HG02970 (cell line): ENCODE measurements around the gene MBD5.
"Not testable (repeated sequence)": the region's sequence is repeated elsewhere in the genome, so short reads cannot be mapped to it uniquely, and the experiment has no call there.

Source experiments
- ATAC-seq: cut with Tn5 transposase; IDR thresholded peaks from one replicate; pipeline ENCODE4 v1.9.1; 2021; ENCODE audit warnings: mild to moderate bottlenecking, moderate library complexity, moderate number of reproducible peaks; ENCODE audit not compliant: unreplicated experiment, low FRiP score

MBD5 gene

DNA sequence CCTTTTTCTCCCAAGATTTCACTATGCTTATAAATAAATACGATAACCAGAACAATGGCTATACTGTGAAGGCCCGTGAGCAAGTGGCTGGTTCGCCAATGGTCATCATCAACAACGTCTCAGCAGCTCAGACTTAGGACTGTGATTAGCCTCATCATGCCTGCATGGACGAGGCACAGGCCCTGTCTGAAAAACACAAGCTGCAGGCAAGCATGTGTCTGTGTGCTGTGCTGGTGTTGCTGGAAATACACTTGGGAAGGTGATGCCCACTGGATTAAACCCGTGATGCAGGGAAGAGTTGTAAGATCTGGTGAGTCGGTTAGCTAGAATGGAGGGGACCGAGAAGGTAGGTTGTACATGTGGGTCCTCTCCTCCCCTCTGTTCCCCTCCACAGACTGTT lies 512.1 kb downstream of the MBD5 start:
- no peak for ATAC-seq

DNA sequence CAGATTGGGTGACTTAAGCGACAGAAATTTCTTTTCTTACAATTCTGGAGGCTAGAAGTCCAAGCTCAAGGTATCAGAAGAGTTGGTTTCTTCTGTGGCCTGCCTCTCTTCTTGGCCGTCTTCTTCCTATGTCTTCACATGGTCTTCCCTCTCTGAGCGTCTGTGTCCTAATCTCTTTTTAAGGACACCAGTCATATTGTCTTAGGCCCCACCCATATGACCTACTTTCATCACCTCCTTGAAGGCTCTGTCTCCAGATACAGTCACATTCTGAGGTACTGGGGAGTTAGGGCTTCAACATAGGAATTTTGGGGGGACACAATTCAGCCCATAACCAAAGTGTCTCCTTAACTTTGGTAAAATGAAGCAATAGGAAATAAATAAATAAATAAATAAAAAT lies 512.8 kb downstream of the MBD5 start:
- no peak for ATAC-seq

DNA sequence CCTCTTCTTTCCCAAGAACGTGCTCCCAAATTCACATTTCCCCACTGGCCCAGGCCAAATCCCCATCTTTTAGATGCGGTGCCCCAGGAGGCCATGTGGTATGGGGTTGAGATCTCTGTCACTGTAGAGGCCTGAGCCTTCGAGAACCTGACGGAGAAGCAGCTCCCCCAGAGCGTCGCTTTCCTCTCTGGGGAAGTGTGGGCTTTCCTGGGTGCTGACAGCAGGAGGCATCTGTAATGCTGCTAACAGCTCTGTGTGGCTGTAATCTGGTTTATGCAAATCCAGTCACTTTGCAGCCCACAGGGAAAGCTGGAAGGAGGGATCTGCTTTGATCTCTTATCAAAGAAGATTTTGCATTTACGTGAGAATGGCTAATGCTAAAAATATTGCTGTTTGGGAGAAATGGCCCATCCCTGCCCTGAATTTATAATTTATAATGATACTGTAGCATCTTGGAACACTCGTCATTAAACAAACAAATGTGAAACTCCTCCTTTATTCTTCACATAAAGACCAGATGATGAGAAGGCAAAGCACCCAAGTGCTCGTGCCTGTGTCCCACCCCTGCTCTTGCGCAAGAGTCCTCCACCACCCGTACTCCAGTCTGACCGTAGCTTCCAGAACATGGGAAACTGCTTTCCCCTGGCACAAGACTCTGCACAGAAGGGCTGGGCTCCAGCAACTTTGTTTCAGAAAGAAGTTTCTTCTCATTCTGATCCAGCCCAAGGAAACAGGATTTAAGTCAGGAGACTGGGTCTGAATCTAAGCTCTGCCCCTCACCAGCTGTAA lies 513.7 kb downstream of the MBD5 start:
- no peak for ATAC-seq

DNA sequence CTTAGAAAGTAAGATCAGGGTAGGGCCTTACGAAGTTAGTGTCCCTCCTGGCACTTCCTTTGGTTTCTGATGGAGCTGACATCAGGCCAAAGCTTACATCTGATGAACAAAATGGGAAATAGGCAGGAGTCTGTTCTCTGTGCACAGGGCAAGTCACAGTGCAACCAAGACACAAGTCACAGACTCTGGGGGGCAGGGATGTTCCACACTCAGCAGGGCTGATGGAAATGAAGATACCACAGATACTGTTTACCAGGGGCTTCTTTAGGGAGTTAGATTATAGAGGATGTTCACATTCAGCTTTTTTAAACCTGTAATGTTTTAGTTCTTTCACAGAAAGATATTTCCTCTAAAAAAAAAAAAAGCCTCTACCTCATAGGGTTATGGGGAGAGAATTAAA lies 517.5 kb downstream of the MBD5 start:
- no peak for ATAC-seq

DNA sequence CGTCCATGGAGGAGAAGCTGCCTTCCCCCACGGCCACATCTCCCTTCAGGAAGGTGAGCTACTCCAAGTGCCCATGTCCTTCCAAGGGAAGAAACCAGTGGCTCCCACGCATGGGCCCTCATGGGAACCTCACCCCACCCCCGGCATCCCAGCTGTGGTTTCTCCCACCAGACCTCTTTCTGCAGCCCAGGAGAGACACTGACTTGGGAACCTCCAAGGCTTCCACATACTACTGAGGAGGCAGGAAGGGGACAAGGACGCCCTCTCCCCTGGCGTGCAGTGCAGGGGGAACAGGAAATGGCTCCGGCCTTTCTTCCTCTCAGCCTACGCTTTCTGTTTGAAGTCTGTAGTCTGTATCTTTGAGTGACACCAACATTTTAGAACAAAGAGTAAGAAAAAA lies 519.1 kb downstream of the MBD5 start:
- no peak for ATAC-seq

DNA sequence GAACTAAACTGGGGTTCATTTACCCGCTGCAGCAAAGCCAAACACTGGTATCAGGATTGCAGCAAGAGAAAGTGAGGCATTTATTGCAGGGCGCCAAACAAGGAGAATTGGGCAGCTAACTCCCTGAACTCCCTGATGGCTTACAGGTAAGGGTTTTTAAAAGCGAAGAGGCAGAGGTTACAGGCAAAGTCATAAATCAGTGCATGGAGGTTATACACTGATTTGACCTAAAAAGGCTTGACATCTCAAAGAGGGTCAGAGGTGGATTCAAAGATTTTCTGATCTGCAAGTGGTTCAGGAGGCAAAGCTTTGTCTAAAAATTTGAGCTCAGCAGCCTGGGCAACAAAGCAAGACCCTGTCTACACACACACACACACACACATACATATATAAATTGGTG lies 520.9 kb downstream of the MBD5 start:
- no peak for ATAC-seq

DNA sequence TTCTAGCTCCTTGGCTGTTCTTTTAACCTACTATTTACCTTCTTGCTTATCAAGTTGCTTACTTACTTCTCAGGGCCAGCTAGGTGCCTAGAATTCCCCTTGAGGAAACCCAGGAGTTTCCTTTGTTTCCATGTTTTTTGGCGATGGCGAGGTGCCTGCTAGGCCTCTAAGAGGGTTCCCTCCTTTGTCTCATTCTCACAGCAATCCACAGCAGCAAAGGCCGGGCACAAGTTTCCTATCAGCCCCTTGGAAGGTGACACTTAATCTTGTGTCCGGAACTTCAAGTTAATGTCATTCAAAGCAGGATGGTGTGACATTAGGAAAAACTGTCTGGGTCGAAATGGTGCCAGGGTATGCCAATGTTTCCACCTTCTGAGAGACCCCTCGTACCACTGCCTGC lies 521.7 kb downstream of the MBD5 start:
- no peak for ATAC-seq

DNA sequence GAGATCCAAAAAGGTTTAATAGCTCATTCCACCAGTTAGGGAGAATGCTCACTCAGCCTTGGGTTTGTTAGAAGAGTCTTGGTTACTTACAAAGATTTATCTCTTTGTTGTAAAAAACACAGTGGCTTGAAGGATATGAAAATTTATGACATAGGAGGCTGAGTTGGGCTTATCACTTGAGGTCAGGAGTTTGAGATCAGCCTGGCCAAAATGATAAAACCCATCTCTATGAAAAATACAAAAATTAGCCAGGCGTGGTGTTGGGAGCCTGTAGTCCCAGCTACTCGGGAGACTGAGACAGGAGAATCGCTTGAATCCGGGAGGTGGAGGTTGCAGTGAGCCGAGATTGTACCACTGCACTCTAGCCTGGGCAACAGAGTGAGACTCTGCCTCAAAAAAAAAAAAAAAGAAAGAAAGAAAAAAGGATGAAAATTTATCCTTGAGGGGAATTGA lies 522.2 kb downstream of the MBD5 start:
- ATAC-seq, result not testable (repeated sequence)

DNA sequence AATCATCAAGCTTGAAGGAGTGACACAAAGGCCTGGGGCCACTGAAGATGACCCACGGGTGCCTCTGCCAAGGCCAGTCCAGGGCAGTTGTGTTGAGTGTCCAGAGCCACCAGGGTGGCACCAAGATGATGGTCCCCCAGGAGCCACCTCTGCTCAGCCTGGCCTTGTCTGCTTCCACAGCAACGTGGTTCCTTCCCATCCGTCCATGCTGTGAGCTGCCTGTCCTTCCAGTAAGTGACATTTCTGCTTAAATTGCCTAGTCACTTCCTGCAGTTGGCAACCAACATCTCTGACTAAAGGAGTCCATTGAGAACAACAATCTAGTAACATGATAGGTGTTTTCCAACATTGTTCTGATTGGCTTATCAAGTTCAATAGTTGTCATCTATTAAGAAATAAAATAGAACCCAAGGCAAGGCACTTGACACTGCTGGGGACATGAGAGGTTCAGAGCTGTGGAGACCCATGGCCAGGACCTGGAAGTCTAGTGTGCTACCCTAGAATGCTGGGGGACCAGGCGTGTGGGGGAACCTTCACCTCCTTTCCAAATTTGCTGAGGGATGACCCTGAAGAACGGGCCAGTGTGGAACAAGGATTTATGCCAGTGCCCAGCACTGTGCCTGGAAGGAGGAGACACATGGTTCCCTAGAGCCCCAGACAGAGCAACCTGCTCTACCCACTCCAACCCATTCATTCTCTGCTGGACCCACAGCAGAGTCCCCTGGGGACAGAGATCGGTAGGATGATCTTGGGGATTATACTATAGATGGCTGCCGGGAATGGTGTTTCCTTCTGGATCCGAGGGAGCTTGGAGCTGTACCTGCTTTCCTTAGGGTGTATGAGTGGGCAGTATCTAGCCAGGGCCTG lies 524.7 kb downstream of the MBD5 start:
- no peak for ATAC-seq

DNA sequence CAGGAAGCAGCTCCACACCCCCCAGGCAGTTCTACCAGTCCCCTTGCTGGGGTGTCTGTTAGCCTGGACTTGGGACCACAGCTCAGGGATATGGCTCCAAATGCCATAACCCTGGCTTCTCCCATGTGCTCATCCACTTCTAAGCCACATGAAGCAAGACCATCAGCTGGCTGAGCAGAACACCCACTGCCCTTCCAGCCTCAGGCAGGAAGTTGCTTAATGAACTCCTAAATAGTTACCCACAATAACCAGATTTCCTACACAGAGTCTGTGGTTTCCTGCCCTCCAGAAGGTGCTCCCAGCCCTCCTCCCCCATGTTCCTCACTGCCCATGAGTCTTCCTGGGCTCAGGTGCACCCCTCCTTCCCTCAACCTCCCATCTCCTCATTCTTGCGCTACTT lies 525.4 kb downstream of the MBD5 start:
- ATAC-seq, result no peak

DNA sequence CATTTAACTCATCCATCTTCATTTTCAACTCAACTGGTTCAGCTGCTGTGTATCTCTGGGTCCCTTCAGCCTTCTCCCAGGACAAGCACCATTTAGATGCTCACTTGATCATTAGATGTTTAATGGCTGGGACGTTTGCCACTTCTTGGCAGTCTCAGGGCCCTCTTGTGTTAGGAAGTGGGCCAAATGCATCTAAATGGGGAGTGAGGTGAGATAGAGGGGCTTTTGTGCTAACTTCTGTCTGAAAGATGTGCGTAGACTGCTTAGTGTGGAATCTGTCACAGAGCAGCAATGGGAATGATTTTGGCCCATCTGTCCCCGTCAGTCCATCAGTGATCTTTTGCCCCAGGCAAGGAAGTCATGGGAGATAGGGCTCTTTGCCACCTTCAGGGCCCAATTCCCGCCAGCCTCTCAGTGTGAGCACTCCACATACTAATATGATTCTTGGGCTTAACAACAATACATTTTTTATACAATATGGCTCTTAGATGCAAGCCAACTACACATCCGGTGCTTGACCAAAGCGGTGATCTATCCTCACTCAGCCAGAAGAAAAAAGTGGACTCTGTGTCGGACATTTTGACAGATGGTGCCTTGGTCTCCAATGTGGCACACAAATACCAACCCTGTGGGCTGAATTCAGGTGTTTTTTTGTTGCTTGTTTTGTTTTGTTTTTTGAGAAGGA lies 528.0 kb downstream of the MBD5 start:
- ATAC-seq, result no peak

DNA sequence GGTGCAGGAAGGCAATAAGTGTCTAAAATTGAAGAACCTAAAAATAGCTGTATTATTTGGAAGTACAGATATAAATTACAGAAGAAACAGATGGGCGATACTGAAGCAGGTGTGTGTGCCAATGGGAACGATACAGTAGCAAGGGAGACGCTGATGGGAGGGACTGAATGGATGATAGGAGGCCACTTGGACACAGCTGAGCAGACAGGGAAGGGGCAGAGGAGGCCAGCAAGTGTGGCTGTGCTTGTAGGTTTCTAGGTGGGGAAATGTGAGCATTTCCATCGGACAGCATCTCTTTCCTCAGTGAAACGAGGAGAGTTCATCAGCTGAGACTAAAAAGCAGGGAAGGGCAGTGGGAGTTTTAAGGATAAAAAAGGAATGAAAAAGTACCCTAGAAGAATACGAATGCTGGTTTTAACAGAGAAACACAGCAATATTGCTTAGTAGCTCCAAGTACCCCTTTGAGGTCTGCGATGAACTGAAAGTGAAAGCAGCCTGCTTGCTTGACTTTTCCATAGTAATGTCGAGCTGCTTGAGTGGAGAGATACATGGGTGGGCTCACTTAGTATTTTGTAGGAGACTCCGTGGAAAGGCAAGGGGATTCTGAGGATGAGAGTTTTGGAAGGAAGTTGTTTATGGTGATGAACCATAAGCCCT lies 531.9 kb downstream of the MBD5 start:
- ATAC-seq, result no peak

DNA sequence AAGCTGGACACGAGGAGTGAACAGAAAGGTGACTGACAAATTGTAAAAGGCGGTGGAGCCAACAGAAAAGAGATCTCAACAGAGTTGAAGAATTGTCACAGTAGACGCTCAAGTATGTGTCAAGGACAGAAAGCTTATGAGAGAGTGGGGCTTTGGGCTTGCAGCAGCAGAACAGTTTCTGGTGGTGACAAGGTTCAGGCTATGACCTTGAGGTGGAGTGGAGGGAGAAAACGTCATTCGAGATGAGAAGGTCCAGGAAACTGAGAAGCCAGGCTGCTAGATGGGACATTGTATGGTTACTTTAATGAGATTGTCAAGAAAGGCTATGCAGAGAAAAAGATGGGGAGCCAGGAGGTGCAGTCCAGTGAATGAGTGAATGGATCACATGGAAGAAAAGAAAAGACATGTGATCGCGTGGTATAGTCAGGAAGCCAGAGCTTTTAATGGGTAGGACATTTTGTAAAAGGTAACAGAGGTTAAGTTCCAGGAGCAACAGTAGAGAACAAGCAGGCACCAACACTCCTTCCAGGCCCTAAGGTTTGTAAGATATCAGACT lies 532.5 kb downstream of the MBD5 start:
- ATAC-seq, result no peak

DNA sequence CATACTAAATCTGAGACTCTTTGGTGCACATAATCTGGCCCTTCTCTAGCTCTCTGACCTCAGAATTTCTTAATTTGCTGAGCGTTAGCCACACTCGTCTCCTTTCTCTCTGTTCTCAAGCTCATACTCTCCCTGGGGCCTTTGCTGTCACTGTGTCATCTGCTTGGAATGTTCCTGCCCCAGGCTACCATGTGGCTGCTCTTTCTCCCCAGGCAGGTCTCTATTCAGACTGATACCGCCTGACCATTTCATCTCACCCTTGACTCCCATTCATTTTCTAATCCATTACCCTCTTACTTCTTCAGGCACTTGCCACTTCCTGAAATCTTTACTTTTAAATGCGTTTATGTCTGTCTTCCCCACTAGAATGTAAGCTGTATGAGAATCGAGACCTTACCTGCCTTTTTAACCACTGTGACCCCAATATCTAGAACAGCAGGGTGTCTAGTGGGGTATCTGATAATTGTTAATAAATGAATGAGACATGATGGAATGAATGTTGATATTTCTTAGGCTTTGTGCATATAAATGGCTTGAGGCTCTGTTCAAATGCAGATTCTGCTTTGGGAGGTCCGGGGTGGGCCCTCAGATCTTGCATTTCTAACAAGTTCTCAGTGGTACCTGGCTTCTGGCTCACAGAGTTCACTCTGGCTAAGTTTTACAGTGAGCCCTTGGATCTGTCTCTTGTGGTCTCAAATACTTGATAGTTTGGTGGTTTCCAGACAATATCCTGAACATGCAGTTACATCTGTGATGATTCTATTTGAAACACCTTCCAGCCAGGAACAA lies 533.8 kb downstream of the MBD5 start:
- no peak for ATAC-seq

DNA sequence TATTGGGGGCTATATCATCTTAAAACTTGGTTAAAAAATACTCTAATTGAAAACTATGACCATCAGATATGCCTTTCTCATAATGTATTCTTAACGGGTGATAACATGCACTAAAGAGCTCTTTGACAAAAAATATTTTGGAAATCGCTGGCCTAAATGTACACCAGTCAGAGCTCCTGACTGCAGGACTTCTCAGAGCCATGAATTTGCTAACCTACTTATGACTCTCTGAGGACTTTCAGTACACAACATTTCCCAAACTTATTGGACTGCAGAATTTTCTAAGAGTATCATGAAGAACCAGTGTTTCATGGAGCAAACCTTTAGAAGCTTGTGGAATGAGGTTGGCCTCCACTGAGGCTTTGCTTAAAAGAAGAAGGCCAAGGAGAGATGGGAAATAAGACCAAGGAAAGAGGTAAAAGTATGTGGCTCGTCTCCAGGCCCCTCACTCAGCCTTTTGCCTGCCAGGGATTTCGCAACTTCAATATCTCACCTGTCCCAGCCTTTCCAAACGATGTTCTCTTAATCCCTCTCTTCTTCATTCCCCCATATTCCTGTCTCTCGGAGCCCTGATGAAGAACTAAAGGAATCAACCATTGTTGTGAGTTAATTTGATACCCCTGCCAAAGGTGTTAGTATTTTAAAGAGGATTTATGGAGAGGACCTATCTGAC lies 534.9 kb downstream of the MBD5 start:
- ATAC-seq, result no peak

DNA sequence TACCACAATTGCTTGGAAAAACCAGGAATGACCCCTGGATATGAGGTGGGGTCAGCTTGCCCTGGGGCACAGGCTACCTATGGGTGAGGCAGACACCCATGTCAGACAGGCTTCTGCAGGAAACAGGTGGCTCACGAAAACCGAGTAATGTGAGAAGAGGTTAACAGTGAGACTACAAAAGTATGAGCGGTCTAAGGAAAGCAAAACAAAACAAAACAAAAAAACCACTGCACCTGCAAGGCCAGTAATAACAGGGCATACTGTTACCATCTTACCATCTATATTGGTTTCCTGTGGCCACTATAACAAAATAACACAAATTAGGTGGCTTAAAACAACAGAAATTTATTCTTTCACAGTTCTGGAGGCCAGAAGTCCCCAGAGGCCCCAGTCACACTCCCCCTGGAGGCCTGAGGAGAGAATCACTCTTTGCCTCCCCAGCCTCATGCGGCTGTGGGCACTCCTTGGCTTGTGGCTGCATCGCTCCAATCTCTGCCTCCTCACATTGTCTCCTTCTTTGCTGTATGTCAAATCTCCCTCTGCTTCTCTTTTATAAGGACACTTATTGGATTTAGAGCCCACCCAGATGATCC lies 537.0 kb downstream of the MBD5 start:
- no peak for ATAC-seq

DNA sequence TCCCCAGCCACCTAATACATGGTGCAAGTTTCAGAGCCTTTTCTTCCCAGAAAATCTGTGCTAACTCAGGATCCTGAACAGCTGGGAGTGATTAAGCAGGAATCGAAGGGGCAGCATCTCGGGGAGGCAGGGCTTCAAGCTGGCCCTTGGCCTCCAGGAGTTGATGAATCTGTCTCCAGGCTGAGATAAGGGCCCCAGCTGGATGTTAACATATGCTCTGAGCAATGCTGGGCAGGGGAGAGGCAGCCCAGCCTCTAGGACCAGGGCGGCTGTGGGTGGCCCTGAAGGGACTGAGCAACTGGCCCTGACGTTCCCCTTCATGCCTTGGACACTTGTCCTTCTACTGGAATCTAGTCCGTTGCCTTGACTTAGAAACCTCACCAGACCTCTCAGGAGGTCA lies 539.6 kb downstream of the MBD5 start:
- no peak for ATAC-seq

DNA sequence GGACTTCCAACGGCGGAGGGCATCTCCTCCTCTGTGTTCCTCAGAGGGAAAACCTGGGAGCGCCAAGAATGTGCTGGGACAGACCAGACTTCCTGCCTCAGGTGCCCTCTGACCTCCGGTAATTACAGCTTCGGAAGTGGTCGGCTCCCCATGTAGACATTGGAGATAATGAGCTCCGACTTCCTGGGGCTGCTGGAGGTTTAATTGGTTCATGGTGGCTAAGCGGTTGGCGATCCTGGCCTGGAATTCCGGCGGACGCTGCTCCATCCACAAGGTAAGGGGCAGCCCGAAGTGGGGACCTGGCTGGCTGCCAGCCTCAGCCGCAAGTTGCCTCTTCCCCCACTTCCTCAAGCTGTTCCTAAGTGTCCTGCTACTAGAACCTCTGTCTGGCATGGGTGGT lies 540.5 kb downstream of the MBD5 start:
- ATAC-seq, result no peak
